Activated CD4-positive, CD25-positive, alpha-beta regulatory T cell treated with anti-CD3 and anti-CD28 coated beads, Interleukin-2, amount 50 U/mL, for 72 hours (primary cell): Measurements from ENCODE around the gene SLC35F1.

Experiments used
- DNase-seq: peaks from one replicate; pipeline ENCODE4 v3.0.0; 2021

The SLC35F1 gene

DNA sequence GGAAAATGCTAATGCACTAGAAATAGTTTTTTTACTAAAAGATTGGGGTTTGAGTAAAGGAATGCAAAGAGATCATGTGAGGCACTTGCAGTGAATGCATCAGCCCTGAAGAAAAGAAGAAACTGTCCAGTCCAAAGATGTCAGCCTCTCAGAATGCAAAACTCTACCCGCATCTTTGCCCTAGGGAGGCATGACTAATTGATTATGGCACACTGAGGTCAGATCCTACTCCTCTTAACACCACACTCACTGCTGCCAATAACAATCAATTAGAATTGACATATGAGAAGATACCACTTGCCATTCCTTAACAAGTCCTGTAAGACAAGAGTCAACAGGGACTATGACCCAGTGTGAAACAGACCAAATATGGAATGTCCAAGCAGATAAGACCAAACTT is 378.7 kb downstream of the SLC35F1 start:
- no peak for DNase-seq

DNA sequence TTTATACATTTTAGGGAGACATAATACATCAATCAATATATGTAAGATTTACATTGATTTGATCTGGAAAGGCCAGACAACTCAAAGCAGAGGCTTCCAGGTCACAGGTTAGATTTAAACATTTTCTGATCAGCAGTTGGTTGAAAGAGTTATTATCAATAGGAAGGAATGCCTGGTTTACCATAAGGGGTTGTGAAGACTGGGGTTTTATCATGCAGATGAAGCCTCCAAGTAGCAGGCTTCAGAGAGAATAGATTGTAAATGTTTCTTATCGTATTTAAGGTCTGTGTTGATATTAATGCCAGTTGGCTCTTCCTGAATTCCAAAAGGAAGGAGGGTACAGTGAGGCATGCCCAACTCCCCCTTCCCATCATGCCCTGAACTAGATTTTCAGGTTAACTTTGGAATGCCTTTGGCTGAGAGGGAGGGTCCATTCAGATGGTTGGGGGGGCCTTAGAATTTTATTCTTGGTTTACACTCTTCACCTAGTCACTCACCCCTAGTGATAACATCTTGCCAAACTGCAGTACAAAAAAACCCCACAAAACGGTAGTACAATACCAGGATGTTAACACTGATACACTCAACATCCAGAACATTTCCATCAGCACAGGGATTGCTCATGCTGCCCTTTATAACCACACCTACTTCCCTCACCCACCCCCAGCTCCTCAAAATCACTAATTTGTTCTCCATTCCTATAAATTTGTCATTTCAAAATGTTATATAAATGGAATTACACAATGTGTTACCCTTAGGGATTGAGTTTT is 381.5 kb downstream of the SLC35F1 start:
- DNase-seq, result no peak

DNA sequence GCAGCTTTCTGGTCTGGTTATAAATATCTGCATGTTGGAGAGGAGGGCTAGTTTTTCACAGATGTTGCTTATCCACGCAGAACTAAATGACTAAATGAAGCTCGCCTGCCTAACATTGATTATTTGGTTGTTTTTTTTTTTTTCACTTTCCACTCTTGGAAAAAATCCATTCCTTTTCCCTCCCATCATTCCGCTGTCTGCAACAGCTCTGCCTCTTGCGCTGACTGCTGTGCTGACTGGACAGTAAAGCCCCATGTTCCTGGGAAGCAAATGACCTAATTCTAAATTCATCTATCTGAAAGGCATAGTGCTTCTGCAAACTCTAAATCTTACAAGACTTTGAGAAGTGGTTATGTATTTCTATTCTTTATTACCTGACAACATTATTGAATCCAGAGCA is 385.5 kb downstream of the SLC35F1 start:
- DNase-seq, result no peak

DNA sequence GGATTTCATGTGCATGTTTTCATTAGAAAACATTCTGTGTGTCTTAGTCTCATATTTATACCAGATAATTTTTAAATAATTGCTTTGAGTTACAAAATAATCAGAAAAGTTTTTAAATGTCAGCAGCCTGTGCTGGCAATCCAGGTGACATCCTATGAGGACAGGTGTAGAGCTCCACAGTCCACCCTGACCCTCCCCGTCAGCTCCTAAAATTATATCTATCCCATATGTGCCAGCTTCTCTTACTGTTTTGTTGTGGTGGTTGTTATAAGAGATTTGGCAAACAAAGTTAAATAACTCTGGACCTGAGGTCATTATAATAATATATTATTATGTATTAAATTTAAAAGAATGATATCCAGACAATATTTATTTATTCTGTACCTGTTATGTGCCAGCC is 387.8 kb downstream of the SLC35F1 start:
- DNase-seq, result no peak

DNA sequence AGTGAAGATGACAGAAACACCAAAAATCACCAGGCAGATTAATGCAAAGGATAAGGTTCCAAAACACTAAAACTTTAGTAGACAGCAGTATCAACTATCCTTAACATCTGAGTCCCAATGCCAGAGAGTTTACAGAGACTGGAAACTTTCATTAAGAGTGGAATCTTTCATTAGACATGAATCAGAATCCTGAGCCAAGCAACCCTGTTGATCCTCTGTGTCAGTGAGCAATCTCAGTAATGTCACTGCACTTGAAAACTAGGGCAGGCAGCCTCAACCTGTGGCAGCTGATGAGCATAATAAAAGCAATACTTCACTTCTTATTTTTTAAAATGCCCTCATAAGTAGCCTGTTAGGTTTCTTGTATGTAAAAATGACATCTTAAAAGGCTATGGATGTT is 388.3 kb downstream of the SLC35F1 start:
- no peak for DNase-seq

DNA sequence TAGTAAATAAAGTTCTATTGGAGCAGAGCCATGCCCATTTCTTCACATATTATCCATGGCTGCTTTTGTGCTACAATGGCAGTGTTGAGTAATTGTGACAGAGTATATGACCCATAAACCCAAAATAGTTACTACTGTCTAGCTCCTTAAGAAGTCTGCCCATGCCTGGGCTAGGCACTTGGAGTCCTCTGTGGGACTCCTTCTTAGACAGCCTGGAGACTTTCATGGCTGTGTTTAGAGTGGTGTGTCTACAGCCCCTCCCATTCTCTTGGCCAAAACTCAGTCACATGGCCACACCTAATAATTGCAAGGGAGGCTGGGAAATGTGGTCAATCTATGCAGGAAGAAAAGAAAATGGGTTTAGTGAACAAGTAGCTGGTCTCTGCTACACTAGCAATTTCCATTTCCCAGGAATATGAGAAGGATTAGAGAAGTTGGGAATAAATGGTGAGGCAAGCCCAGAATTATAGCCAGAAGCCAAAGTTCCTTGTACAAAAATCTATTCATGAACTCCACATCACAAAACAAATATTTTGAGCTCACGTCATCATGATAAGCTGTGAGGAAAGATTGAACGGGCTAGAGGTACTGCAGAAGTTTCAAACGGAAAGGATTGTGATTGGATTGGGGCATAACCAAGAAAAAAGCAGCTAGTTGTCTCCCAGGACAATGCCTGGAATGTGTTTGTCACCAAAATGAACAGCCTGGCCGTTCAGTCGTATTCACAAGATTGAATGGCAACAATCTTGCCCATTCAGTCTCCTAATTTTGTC is 389.3 kb downstream of the SLC35F1 start:
- DNase-seq, result no peak

DNA sequence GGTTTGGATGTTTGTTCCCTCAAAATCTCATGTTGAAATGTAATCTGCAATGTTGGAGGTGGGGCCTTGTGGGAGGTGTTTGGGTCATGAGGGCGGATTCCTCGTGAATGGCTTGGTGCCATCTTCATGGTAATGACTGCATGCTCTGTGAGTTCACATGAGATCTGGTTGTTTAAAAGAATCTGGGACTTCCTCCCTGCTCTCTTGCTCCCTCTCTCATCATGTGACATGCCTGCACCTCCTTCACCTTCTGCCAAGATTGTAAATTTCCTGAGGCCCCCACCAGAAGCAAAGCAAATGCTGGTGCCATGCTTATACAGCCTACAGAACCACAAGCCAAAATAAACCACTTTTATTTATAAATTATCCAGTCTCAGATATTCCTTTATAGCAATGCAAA is 390.8 kb downstream of the SLC35F1 start:
- no peak for DNase-seq

DNA sequence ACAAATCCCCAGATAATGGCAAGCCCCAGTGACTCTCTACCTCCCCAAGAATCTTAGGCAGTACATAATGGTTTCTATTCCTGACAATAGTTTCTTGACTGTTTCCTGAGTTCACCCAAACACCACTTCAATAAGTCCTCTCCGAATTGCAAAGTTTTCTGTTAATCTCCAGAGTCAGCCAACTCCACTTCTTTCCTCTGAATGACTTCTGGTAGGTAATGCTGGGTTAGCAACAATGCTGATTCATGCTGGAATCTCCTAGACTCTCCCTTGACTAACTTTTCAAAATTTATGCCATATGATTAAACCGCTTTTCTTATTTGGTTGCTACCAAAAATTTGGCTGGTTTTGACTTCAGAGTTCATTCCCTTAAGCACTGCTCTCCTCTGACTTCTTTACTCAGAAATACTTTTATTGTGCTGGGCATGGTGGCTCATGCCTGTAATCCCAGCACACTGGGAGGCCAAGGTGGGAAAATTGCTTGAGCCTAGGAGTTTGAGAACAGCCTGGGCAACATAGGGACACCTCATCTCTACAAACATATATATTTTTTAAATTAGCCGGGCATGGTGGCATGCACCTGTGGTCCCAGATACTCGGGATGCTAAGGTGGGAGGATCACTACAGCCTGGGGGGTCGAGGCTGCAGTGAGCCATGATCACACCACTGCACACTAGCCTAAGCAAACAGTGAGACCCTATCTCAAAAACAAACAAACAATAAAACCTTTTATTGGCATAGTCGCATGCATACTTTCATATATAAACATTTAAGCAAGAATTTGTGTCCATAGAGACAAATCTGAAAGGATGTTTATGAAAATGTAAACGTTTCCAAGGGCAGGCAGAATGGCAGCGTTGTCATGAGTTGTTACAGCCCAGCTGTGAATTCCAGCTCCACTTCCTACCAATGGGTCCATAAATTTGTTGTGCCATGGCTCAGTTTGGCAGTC is 391.7 kb downstream of the SLC35F1 start:
- DNase-seq, result no peak

DNA sequence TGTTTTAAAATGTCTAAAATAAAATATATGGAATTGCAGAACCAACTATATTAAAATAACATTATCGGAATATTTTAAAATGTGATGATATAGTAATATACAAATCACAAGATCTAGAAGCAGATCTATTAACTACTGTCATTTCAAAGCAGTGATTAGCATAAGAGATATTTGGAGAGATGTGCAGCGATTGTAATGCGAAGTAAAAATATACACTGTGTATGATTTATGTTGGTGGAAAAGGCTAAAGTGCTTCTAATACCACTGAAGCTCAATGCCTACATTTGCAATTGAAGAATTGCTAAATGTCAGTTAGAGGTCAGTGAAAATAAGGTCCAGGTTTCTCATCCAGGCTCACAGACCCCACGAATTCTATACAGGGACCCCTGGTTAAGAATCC is 392.4 kb downstream of the SLC35F1 start:
- no peak for DNase-seq

DNA sequence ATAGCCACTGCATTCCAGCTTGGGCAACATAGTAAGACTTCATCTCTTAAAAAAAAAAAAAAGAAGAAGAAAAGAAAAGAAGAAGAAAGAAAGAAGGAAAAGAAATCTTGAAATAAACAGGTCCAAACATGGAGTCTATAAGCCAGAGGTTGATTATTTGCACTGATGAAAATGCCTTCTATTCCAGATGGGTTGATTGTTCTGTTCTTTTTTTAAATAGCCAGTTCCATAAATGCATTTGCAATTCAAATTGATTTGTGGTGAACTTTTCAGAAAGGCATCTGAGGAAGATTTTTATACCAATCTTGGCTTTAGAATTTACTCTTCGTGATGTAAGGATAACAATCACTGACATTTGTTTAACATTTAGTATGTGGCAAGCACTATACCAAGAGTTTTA is 397.3 kb downstream of the SLC35F1 start:
- DNase-seq, result no peak

DNA sequence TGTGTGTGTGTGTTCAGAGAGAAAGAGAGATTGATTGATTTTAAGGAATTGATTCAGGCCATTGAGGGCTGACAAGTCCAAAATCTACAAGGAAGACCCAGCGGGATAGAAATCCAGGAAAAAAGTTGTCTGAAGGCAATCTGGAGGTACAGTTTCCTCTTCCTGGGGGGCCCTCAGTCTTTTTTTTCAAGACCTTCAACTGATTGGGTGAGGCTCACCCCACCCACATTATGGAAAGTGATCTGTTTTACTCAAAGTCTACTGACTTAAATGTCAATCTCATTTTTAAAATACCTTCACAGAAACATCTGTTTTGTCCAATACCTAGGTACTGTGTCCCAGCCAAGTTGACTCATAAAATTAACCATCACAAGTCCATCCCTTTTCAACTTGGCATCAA is 398.0 kb downstream of the SLC35F1 start:
- no peak for DNase-seq

DNA sequence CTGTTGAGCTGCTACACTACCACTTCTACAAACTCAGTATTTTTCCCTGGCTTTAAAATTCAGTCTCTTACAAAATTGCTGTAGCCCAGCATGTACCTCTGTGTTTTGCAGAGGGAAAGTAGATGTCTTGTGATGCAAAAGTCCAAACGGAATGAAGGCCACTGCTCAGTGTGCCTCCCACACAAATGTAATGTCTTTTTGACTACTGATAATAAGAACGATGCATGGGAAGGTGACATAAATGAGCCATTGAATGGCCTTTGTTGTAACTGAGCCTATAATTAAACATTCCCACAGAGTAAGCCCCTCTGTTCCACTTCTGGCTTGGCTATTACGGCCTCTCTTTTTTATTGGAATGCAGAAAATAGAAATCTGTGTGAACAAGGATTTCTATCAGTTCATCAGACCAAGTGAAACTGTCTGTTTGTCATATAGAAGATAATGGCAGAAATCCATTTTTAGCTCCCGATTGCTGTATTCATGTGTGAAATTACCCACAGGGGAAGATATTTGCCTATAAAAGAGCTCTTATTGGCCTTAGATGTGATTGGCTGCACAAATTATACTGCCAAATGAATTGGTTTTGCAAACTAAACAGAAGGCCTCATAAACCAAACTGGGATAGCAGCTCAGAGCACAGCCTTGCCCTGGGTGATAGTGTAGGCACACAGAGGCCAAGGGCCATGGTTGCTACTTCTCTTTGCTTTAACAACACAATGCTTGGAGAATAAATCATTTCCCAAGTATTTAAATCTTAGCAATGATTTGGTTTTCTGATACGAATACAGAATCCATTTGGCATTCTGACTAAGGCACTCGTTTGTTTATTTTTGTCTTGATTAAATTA is 399.6 kb downstream of the SLC35F1 start:
- DNase-seq, result no peak

DNA sequence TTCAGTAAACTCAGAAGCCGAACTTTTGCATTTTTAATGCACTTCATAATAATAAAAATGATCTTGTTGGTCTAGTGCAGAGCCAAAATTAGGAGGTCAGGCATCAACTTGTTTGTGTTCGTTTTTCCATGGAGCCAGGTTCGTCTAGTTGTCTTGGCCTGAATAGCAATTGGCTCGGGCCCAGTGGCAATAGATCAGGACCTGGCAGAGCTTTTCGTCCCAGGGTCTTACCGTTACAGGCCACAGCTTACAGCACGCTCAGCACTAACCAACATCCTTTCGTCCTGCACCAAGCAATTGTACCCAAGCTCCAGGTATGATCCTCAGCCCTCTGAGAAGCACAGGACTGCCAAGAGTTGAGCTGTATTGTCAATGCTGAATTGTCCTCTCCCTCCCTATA is 400.5 kb downstream of the SLC35F1 start:
- no peak for DNase-seq

DNA sequence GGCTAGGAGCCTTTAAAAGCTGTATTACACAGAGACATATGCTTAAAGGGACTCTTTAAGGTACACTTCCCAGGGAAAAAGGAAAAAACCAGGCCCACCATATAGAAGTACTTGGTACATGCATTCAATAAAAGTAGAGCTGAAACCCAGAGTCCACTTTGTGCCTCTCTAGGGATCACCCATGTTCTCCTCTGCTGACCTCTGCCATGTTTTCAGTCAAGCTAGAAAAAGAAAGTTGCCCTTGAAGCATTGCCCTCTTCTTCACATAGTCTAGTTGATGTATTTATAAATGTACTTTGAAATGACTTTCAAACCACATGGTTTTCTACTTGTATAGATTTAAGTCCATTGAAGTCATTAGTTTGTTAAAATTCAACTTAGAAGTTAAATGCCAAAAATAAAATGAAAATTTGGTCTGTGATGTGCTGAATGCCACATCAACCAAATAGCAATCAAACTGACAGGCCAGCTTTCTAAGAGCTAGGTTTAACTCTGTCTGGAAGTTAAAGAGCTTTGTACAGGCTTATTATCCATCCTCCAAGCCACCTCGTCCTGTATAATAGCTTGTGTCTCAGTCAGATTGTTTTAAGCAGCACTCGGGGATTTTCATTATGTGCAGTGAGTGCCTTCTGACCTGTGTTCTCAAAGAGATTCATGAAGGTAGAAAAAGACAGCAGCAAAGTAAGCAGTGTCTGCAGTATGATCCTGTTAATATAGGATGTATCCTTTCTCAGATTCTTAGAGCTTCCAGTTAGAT is 402.5 kb downstream of the SLC35F1 start:
- no peak for DNase-seq

DNA sequence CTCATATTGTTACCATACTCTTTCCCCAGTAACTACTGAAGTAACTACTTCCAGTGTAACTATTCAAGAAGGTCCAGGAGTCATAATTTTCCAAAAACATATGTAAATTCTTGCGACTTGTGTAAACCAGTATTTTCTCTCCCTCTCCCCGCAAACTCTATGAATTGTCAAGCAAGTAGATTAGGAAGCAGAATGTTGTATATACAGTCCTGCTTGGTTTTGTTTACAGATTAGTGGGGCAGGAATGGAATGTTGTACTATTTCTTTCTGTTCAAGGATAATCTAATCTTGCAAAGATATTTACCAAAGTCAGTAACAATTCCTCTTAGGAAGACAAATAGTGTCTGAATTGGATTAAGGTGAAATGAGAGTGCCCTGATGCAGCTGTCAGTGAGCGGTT is 406.1 kb downstream of the SLC35F1 start:
- DNase-seq, result no peak

DNA sequence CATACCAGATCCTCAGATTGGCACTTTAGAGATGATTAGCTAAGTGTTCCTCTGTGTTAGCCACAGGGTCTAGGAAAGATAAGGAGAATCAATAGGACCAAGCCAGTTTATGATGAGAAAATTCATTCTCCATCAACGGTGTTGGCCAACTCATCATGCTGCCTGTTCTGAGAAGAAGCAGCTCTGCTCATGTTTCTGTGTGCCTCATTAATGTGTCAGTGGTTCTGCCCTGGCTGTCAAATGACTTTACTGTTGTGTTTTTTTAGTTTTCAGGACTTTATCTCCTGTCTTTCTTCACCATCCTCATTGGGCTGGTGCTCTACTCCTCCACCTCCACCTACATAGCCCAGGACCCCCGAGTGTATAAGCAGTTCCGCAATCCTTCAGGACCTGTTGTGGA is 406.7 kb downstream of the SLC35F1 start:
- DNase-seq, result no peak

DNA sequence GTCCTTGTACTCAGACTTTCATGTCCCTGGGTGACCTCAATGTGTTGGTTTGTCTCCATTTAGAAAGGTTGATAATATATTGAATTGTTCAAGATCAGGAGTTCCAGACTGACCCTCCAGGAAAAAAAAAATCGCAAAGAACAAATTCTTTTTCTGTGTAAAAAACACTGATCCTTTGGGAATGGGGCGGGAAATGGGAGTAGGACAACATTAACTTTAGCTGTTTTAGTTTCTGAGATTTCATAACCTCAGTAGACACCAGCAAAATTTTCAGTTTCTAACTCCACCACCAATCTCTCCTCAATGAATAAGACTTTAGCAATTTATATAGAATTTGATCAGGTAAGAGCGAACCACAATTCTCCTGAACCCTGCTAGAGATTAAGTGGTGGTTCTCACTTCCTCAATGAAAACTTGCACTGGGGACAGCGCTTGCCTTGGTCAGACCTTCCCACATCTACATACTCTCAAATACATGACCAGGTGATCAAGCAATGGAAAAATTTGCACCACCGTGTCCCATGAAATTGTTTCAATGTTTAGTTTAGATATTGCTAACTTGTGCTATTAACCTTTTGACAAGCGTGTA is 409.8 kb downstream of the SLC35F1 start:
- DNase-seq, result no peak

DNA sequence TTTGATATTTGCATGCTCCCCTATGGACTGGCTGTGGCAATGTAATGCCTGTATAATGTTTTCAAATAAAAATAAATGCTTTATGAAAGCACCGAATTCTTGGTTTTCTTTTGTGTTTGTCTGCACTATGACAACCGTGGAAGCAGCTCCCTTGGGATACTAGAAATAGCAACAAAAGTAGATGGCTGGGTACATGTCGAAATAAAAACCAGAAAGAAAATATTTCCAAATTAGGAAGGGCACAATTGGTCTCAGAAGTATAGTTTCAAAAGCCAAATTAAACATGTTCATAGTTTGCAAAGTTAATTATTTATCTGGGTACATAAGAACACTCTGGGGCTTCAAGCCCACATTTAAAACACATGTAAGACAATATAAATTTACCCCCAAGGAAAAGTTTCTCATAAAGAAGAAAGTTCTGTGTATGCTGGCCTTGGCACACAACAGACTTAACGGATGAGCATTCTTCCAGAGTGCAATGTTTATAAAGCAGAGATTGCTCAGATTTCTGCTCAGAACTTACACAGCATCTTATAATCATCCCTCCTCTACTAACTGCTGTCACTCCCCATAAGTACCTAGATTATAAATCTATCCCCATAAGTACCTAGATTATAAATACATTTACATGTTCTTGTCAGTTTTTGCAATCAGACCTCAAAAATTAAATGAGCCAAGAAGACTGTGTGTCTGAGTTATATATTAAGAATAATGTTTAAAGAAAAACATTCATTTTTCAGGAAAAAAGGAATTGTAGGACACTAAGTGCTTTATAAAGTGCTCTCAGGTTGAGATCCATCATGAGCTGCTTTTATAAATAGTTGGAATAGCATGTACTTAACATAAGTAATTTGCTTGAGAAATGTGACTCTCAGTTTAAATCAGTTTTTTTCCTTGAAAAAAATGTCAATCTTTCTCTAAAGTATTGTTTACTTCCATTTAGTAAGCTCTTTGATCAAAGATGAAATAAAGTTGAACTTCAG is 410.8 kb downstream of the SLC35F1 start:
- no peak for DNase-seq

DNA sequence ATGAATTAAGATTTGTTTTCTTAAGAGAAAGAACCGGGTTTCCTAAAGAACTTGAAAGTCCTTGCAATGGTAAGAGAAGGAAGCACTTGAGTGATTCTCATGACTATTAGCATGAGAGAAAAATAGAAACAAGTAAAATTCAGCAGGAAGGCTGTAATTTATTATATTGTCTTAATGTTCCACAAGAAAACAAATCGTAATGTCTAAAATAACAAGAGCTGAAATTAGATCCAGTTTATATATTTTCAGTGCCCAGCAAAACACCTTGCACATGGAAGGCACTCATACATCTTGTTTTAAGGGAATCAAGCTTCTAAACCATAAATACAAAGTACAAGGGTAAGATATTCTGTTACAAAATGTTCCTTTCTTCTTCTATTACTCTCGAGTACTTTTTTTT is 411.6 kb downstream of the SLC35F1 start:
- no peak for DNase-seq

DNA sequence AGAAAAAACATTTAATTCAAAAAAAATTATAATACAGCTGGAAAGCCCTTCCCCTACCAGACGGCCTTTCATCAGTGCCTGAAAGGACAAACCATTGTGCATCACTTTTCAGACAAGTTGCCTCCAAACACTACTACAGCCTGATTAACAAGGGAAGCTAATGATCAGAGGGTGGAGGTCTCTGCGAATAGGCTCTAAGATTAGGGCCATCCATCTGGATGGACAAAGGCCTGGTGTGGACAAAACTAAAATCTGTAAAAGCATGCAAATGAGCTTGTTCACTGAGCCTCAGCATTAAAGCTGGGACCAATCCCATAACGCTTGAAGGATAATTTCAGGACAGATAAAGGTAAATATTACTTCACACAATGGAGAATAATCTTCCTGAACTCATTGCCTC is 412.4 kb downstream of the SLC35F1 start:
- no peak for DNase-seq
